NCI-H2029 (cell line): Measurements from ENCODE around the gene CCL24.
"Not testable (repeated sequence)": the region's sequence is repeated elsewhere in the genome, so short reads cannot be mapped to it uniquely, and the experiment has no call there.

Source experiments
- DNase-seq: peaks from one replicate; lab custom pipeline; 2025; lab: John Stamatoyannopoulos, UW

CCL24 gene

GRCh38 chr7:75819711-75820110 lies 6.1 kb upstream of the CCL24 start:
- DNase-seq = no peak

- DNase-seq = no peak
Measured at GRCh38 chr7:75818472-75818871, 4.9 kb upstream of the CCL24 start.

- no peak for DNase-seq
Measured at GRCh38 chr7:75817116-75817515, 3.5 kb upstream of the CCL24 start.

DNA sequence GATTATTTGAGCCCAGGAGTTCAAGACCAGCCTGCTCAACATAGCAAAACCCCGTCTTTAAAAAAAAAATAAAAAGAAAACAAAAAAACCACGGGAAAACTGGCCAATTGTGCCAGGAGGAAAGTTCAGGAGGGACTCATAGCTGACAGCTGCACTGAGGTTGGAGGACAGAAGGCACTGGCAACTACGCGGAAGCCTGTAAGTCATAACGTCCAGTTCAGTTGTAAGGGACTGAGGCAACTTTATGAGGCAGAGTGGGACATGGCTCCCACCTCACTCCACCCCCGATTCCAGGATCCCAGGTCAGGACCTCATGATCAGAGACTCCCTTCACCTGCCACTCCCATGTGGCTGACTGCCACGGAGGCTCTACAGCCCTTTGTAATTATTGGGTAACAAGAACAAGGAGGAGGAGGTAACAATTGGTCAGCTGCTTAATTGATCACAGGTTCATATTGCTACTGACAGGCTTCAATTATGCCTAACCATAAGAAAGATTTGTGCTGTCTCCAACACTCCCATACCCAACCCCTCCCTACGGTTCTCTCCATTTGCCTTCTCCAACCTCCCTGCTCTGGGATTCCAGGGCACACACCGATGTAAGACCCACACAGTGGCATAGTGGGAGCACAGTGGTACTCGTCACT lies 1.9 kb upstream of the CCL24 start:
- DNase-seq = no peak

- no peak for DNase-seq
Measured at GRCh38 chr7:75814407-75814947, 871 bp upstream of the CCL24 start.

DNA sequence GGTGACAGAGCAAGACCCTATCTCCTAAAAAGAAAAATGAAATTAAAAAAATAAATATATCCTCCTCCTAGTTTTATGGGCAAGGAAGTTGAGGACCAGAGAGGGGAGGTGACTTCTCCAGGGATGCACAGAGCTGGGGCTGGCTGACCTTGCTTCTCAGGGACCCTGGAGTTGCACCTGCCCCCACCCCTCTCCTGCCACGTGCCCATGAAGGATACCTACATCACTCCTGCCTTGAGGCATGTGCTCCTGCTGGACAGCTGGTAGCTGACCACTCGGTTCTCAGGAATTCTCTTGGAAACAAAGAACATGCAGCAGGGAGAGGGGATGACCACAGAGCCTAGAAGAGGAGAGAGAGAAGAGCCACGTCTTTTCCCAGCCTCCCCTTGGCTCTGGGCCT lies 522 bp downstream of the CCL24 start:
- no peak for DNase-seq

- no peak for DNase-seq
Measured at GRCh38 chr7:75811894-75812678, 1.5 kb downstream of the CCL24 start.

DNA sequence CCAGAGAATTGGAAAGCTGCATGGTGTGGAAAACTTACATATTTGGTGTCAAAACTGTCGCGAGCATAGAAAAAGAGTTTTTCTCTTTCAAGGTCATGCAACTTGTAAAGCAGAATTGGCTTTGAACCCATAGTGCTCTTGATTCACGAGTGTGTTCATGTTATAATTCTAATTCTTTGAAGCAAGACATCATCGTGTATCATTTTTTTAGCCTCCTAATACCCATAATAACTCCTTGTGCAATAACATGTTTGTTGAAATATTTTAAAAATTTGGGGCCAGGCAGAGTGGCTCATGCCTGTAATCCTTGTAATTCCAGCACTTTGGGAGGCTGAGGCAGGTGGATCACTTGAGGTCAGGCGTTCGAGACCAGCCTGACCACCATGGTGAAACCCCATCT lies 4.2 kb downstream of the CCL24 start:
- DNase-seq = no peak

DNA sequence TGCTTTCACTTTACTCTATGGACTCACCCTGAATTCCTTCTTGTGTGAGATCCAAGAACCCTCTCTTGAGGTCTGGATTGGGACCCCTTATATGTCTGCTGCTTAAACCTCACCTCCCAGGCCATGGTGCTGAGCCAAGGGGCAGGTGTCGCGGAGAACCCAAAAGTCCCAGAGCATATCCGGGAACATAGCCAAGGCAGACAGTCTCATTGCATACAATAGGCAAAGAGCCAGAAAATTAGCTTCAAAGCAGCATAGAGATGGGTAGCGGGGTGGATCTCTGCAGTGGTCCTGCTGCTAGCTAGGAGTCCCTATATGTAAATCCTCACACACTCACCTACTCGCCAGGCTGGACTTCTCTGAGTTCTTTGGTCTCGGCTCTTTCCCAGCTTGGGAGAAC lies 5.5 kb downstream of the CCL24 start:
- DNase-seq = peak; percentile 31

GRCh38 chr7:75807452-75807851 lies 6.2 kb downstream of the CCL24 start:
- DNase-seq = no peak

DNA sequence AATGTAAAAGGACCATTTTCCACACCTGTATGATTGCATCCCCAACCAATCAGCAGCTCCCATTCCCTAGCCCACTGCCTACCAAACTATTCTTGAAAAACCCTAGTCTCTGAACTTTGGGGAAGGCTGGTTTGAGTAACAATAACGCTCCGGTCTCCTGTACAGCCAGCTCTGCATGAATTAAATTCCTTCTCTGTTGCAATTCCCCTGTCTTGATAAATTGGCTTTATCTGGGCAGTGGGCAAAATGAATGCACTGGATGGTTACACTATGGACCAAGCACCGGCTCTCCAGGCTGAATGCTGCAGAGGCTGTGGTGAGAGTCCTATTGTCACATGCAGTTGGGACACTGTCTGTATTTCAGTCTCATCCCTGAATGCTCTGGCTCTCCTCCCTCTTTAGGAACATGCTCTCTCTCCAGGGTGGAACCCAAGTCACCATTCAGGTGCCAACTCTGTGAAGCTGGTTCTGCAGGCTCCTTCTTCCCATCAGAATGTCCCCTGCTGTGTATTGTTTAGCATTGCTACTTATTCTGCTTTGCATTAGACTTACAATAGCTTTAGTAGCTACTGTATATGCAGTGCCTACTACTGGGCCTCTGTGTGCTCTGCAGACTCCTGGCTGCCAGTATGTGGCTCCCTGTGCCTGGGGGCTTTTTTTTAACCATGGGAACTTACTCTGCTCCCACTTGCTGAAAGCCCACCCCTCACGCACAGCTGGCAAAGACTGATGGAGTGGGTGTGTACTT lies 6.9 kb downstream of the CCL24 start:
- no peak for DNase-seq

DNA sequence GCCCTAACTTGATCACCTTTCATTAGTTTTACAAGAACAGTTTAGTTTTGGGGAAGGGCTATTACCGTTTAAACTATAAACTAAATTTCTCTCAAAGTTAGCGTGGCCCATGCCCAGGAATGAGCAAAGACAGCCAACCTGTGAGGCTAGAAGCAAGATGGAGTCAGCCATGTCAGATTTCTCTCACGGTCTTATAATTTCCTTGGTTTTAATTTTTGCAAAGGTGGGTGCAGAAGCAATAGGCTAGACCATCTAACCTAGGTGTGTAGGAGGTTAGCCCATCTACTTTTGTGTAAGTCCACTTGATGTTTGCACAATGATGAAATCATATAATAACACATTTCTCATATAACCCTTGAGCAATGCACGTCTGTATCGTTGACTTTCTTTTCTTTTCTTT lies 8.9 kb downstream of the CCL24 start:
- no peak for DNase-seq

GRCh38 chr7:75804004-75804403 lies 9.6 kb downstream of the CCL24 start:
- DNase-seq = no peak

DNA sequence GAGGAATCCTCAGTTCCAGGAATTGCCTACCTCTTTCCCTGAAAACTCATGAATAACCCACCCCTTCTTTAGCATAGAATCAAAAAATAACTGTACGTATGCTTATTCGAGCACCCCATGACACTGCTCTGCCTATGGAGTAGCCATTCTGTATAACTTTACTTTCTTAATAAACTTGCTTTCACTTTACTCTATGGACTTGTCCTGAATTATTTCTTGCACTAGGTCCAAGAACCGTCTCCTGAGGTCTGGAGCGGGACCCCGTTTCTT lies 11.1 kb downstream of the CCL24 start:
- DNase-seq = no peak

DNA sequence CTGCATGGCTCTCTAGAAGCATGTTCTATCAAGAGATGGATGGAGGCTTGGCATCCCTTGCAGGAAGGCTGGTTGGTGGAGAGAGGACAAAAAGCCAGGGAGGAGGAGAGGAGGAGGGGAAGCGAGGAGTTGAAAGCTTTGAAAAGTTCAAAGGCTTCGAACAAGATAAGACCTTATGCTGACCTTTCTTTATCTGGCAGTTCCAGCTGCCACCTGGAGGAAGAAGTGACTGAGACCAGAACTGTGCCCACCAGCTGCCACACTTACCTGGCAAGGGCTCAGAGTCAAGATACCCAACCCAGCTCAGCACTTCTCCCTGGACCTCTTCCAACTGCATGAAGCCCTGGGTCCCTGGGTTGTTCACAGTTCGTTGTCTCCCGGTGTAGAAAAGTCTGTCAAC lies 14.8 kb downstream of the CCL24 start:
- DNase-seq = no peak

GRCh38 chr7:75796420-75796819 lies 17.2 kb downstream of the CCL24 start:
- no peak for DNase-seq

GRCh38 chr7:75795831-75796285 lies 17.7 kb downstream of the CCL24 start:
- DNase-seq = no peak

DNA sequence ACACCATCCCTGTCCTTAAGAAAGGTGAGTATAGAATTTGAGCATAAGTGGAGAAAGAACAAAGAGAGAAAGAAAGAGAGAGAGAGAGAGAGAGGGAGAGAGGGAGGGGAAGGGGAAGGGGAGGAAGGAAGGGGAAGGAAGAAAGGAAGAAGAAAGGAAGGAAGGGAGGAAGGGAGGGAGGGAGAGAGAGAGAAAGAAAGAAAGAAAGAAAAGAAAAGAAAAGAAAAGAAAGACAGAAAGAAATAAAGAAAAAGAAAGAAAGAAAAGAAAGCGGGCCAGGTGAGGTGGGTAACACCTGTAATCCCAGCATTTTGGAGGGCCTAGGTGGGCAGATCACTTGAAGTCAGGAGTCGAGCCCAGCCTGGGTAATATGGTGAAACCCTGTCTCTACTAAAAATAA lies 19.9 kb downstream of the CCL24 start:
- no peak for DNase-seq

GRCh38 chr7:75792567-75792966 lies 21.0 kb downstream of the CCL24 start:
- DNase-seq = not testable (repeated sequence)

GRCh38 chr7:75789361-75789924 lies 24.2 kb downstream of the CCL24 start:
- no peak for DNase-seq

DNA sequence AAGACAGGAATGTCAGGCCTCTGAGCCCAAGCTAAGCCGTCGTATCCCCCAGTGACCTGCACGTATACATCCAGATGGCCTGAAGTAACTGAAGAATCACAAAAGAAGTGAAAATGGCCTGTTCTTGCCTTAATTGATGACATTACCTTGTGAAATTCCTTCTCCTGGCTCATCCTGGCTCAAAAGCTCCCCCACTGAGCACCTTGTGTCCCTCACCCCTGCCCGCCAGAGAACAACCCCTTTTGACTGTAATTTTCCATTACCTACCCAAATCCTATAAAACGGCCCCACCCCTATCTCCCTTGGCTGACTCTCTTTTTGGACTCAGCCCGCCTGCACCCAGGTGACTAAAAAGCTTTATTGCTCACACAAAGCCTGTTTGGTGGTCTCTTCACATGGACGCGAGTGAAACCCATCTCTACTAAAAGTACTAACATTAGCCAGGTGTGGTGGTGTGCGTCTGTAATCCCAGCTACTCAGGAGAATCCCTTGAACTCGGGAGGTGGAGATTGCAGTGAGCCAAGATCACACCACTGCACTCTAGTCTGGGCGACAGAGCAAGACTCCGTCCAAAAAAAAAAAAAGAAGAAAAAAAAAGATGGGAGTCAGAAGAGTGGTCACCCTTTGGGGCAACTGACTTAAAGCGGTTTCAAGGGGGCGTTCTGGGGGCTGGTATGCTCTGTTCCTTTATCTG lies 25.3 kb downstream of the CCL24 start:
- DNase-seq = not testable (repeated sequence)

- not testable (repeated sequence) for DNase-seq
Measured at GRCh38 chr7:75783058-75783457, 30.5 kb downstream of the CCL24 start.
